Body of pancreas (tissue), 4 donors: ENCODE data around the gene CHST9.

ENCODE experiments used
- CTCF ChIP-seq, 7 experiments: fragments of 450-650 bp in 4 of 7; fragments of 200-600 bp in 3 of 7; sonication (generic) in 3 of 7; IDR thresholded peaks; one replicate each; pipeline ENCODE4 v1.5.1; 2016 to 2019; ENCODE audit warnings: antibody characterized with exemption in 7 of 7
- POLR2A ChIP-seq, 3 donors: fragments of 450-650 bp; IDR thresholded peaks; one replicate each; pipeline ENCODE4 v1.6.1; 2016; ENCODE audit warnings: antibody characterized with exemption in 3 of 3, mild to moderate bottlenecking in 2 of 3

GRCh38 chr18:26922313-26922712, 262.8 kb downstream of the CHST9 start:
- TF ChIP-seq CTCF (IDR thresholded peaks at IDR 0.05) (no peak), POLR2A (IDR thresholded peaks at IDR 0.05) (no peak)
